H4 (cell line): ENCODE measurements around the gene TDP1. TPM values are rescaled to one million over a fixed set of nuclear protein-coding genes. Genes with fewer than 3 reads are reported as not detected.

Source experiments
- total RNA-seq: library from RNA; depleted of rRNA; stranded (reverse); fragments of >200 nt; shearing (Covaris generic); gene quantifications from 2 replicates; pipeline ENCODE4 v1.2.3, GENCODE V29; 2014; rRNA removed

The TDP1 gene
- total RNA-seq, 1 experiment from 2014 or later = 23.2 TPM

Other genes with a start within 250 kb of the TDP1 start
- gene EFCAB11, start 1.2 kb upstream of the TDP1 start, total RNA-seq = 13.4 and 14.3 TPM in 2 replicates
- gene KCNK13, start 106.1 kb downstream of the TDP1 start, total RNA-seq = 0.04 TPM in 1 of 2 replicates, not detected in the other